Activated CD8-positive, alpha-beta memory T cell treated with anti-CD3 and anti-CD28 coated beads for 48 hours (primary cell): Measurements from ENCODE around the gene TRMT44.
"Not testable (repeated sequence)": the region's sequence is repeated elsewhere in the genome, so short reads cannot be mapped to it uniquely, and the experiment has no call there.

ENCODE experiments used
- DNase-seq, 3 experiments: peaks; one replicate each; pipeline ENCODE4 v3.0.0-alpha.2; 2020; ENCODE audit warnings: low read depth in 2 of 3, low spot score in 2 of 3

The TRMT44 gene

GRCh38 chr4:8467016-8467415 lies 26.4 kb downstream of the TRMT44 start:
- DNase-seq: no peak

- peak in 2 of 3 experiments; percentile 10 to 29 for DNase-seq
Measured at GRCh38 chr4:8468746-8469535, 28.4 kb downstream of the TRMT44 start.

DNA sequence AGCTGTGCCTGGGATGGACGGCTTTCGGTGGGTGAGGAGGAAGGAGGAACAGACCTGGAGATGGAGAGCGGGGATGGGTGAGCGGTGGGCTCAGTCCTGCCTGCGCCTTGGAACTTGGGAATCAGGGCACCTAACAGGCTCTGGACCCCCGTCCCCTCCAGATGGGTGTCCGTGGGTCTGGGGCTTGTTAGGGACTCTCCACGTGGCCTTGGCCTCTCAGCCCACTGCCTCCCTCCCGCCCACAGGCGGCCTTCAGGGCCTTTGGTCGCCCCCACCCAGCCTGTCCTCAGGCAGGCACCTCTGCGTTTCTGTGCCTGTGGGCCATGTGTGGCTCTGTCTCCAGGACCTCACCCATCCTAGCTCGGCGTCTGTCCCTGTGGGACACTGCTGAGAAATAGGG lies 29.0 kb downstream of the TRMT44 start:
- DNase-seq: no peak

DNA sequence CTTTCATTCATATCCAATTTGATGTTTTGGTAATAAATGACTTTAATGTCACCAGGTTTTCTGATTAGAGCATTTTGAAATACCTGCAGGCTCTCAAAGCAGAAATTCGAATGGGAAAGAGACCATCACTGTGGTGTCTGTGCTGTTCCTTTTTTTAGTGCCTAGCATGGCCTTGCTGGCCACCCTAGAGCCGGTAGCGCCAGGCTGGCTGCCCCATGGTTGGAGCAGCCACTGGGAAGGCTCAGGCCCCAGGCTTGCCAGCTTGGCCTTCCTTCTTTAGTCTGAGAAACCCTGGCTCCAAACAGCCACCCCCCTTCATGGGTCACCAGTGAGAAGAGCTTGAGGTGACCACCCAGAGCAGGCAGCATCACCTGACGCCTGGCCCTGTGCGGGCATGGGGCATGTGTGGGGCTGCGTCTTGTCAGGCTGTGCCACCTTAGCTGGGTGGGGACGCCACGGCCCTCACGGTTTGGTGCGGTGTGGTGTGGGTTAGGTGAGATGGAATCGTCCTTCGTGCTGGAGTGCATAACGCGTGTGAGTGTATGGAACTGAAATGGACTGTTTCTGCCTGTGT lies 30.0 kb downstream of the TRMT44 start:
- DNase-seq: no peak

GRCh38 chr4:8471211-8471875 lies 30.8 kb downstream of the TRMT44 start:
- DNase-seq: no peak

DNA sequence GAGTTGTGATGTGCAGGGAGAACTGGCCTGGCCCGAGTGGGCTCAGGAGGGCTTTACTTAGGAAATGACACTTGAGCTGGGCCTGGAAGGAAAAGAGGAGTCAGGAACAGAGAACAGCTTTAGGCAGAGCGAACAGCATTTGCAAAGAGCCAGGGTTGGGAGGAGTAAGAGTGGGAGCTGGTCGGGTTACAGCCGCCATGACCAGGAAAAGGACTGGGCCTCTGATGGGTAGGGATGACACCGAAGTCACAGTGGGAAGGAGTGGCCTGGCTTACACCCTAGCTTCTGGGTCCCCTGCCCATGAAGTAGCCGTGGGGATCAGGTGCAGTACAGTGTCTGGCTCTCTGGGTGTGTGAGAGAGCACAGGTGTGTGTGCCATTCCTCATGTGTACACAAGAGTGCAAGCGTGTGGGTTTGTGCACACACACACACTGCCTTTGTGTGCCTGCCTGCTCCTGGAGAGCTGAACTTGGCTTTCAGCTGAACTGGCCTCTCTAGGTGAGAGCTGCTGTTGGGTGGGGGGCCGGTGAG lies 31.6 kb downstream of the TRMT44 start:
- DNase-seq: no peak

DNA sequence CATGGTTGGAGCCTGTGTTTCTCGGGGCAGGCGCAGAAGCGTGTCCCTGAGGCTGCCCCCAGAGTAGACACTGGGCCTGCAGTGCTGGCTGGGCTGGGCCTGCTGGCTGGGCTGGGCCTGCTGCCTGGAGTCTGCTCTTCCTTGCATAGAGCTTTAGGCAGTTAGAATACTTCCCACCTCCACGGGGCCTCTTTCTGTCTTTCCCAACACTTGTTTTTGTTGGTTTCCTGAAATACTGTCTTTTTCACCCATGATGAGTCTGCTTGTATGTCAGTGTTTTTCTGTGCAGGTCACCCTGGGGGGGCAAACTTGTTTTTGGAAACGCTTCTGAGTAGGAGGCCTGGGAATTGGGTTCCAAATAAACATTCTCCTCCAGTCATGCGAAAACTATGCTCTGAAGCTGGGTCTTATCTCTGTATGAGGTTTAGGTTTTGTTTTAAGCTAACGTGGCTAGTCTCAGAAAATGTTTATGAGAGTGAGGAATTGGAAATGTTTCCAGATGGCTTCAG lies 32.2 kb downstream of the TRMT44 start:
- no peak for DNase-seq

GRCh38 chr4:8473198-8473919 lies 32.8 kb downstream of the TRMT44 start:
- DNase-seq: no peak

DNA sequence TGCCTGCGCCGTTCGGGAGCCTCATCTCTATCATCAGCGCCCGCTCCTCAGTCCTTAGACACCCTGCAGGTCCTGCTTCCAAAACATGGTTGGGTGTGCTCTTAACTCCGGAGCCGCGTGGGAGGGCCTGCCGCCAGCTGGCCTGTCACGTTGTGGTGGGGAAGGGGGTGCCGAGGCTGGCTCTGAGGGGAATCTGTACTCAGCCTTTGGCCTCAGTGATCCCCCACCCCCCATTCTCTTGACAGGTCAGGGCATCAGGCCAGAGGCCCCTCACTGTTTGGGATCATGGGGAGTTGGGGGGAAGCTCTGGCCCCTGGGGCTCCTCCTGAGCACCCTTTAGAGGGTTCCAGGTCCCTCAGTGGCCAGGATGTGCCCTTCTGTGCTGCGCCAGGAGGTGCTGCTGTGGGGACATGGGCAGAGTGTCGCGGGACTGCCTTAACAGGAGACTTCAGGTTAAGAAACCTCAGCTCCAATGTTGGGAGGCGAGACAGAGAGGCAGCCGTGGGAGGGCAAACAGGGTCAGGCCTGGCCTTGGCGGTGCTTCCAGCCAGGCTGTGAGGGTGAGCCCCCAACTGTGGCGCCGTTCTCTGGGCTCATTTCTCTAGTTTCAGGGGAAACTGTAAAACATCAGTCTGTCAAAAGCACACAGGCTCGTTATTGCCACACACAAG lies 33.5 kb downstream of the TRMT44 start:
- DNase-seq: no peak

DNA sequence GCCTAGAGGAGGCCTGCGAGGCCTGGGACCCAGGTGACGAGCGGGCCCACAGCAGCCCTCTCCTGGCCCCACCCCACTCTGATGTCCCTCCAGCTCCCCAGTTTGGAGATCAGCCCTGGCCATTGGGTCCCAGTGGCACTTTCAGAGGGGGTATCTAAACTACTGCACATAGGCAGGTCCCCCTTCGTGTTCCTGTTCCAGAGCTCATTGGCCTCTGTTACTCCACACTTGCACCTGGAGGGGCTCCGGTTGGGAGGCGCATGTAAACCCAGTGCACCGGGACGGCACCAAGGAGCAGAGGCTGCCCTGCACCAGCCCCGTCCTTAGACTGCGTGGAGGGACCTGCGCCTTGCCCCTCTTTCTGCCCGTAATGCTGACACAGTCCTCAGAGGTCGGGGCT lies 34.3 kb downstream of the TRMT44 start:
- no peak for DNase-seq

DNA sequence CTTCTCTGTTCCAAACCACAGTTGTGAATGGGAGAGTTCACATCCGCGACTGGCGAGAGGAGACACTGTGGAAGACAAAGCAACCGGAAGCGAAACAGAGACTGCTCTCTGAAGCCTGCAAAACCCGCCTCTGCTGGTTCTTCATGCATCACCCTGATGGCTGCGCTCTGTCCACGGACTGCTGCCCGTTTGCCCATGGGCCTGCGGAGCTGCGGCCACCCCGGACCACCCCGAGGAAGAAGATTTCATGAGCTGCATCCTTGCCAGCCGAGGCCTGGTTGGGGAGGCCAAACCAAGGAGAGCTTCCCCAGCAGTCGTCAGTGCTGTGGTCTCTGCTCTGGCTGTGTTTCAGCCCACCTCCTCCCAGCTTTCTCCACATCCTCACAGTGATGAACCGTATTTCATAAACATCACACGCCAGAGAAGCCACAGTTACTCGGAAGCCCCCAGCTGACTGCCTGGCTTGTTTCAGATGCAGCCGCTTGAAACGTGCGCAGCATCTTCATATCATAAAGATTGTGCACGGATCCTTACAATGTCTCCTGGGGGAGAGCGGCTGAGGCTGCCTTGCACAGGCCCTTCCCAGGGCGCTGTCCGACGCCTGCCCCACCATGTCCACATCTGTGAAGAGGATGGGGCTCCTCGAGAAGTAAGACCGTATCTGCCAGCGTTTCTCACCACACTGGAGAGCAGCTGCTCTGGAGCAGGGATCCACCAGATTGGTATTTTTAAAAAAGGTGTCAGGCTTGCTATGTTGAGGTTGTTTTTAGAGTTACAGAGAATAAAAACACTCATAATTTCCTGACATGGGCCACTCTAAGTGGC lies 35.4 kb downstream of the TRMT44 start:
- DNase-seq: no peak

DNA sequence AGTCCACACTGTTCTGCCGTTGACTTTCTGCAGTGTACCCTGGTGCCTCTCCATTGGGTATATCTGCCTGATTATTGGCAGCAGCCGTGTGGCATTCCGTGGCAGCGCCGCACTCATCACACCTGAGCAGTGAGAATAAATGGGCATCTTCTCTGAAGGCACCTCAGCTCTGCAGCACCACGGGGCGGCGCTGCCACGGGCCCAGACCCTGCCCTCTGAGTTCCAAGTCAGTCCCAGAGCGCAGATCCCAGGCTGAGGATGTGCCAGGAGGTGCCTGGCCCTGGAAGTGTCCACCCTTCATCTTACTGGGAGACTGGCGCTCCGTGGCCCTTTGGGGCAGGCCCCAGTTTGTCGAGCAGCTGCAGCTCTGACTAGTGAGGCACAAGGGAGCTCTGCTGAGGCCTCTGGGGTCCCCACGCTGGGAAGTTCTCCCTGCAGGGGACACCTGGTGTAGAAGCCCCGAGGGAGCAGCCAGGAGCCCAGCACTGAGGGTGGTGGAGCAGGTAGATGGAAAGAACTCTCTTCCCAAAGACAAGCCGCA lies 36.6 kb downstream of the TRMT44 start:
- DNase-seq: no peak

- DNase-seq: no peak
Measured at GRCh38 chr4:8477676-8478075, 37.1 kb downstream of the TRMT44 start.

DNA sequence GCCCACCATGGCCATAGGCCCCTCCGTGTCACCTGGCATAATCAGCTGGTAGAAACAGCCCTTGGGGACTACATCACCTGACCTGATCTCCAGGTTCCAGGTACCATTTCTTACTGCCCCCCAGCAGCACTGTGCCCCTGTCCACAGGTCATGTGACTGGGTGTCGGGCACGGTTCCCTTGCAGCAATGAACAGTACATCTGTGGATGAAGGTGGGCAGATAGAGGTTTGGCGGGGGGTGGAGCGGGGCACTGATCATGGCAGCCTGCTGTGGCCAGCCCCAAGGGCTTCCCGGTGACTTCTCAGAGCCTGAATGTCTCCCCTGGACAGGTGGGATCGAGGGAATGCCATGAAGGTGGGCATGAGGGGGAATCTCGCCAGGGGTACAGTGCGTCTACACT lies 37.8 kb downstream of the TRMT44 start:
- no peak for DNase-seq

DNA sequence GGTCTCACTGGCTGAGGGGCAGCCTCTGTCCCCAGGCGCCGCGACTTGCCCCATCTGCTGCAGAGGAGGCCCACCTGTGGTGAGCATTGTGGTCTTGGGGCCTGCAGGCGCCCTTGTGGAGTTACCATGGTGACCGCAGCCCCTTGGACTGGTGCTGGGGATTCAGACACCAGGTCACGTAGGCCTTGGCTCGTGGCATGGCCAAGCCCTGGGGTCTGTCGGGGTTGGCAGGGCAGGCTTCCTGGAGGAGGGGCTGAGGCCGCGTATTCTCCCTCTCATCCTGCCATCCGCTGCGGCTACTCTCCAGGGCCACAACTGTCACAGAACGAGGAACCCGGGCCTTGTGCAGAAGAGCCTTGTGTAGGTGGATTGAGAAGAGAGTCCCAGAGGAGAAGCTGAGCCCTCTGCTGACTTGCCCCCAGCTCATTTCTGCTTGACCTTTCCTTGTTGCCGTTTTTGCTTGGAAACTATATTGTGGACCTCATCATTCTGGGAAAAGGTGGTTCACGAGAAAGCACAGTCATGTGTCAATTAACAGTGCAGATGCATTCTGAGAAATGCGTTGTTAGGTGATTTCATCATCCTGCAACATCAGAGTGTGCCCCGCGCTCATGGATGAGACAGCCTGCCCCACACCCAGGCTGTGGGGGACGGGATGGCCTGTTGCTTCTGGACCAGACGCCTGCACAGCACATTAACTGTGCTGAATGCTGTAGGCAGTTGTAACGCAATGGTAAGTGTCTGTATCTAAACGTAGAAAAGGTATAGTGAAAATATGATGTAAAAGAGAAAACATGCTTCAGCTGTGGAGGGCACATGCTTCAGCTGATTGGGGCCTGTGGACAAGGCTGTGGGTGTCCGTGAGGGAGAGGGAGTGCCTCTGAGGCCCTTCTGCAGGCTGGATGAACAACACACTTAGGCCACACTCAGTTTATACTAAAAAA lies 38.5 kb downstream of the TRMT44 start:
- DNase-seq: no peak

DNA sequence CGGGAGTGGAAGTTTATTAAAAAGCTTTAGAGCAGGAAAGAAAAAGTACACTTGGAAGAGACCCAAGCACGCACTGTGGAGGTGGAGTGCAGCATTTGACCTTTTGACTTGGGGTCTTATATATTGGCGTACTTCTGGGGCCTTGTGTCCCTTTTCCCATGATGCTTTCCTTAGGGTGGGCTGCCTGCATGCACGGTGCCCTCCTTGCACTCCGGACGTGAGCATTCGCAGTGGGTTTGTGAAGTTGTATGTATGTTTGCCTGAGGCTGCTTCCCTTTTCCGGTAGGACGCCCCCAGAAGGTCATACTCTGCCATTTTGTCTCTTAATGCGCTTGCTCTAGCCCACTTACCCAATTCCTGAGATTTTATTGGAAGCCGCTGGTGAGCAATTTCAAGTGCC lies 39.6 kb downstream of the TRMT44 start:
- no peak for DNase-seq

DNA sequence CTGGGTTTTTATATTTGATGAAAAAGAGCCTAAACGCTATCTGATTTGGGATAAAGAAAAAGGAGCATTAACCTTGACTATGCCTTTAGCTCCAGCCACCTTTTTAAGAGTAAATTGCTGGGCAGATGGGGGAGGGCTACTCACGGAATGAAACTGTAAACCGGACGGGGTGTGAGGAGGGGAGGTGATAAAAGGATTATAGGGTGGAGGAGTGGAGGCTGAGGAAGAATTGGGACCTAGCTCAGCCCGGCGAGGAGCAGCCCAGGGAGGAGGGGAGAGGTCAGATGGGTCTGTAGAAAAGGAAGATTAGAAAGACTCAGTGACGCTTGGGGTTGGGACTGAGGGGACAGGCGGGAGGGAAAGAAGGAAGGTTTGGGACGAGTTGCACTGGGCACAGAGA lies 46.1 kb downstream of the TRMT44 start:
- not testable (repeated sequence) for DNase-seq

DNA sequence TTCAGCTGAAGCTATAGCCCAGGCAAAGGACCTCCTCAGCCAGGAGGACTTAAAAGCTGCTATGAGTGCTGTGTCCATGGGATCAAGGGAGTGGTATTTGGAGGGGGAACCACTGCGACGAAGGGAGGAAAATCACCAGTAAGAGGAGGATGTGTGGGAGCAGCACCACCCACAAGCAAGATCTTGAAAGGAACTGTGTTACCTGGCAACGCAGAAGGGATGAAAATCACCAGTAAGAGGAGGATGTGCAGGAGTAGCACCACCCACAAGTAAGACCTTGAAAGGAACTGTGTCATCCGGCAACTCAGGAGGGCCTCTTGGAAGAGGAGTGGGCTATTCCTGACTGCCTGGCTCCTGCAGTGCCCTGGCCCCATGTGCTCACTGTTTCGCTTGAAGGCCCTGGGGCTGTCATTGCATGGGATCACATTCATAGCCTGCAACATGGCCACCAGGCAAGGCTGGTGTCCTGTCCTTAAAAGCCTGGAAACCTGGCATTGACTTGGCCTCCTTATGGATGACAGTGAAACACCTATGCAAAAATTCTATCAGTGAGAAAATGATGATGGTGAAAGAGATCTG lies 48.3 kb downstream of the TRMT44 start:
- DNase-seq: no peak
